ENCODE results near the gene MMP8. TPM values are rescaled to one million over a fixed set of nuclear protein-coding genes. Genes with fewer than 3 reads are reported as not detected.

The MMP8 gene
- total and polyA plus RNA-seq, 2 donors from 2014 or later = 0.16 TPM; not detected in 1

- no peak for TF ChIP-seq CTCF (IDR thresholded peaks at IDR 0.05; ENCODE audit: borderline replicate concordance, extremely low read depth, insufficient read depth)
- DNase-seq (no peak), FAIRE-seq (no peak)
- no peak overlapping the region for H3K4me3 ChIP-seq (ENCODE audit: low read length in 3 of 3)
- intact Hi-C loops (cut with DNase I) = no loop called here
- H3K9me3 ChIP-seq (ENCODE audit: control insufficient read depth in 2 of 3, insufficient read depth in 1 of 3, low read length in 3 of 3) = no peaks in the 10 kb centered on the region
- H3K36me3 ChIP-seq (ENCODE audit: control insufficient read depth in 2 of 3, insufficient read depth in 3 of 3, low read length in 3 of 3) = no peaks in the 10 kb centered on the region
- no peak overlapping the region for H3K9ac ChIP-seq (ENCODE audit: low read length in 3 of 3)
- H3K4me1 ChIP-seq (ENCODE audit: control insufficient read depth in 2 of 3, insufficient read depth in 2 of 3, low read depth in 1 of 3, low read length in 3 of 3) = no peaks in the 10 kb centered on the region
- no peak overlapping the region for H3K27ac ChIP-seq (ENCODE audit: low read depth in 2 of 2, low read length in 2 of 2)
- no peaks in the 10 kb centered on the region for H3K27me3 ChIP-seq (ENCODE audit: control insufficient read depth, insufficient read depth, low read length)
Measured at GRCh38 chr11:102669664-102670063, 55.1 kb downstream of the MMP8 start.

GRCh38 chr11:102666331-102666957 lies 58.3 kb downstream of the MMP8 start:
- FAIRE-seq (peak; percentile 46), DNase-seq (peak in 3 of 5 donors; percentile 18 to 66 (median 56))
- intact Hi-C loops (cut with DNase I) = no loop called here
- peak; percentile 71 for TF ChIP-seq CTCF (IDR thresholded peaks at IDR 0.05; ENCODE audit: borderline replicate concordance, extremely low read depth, insufficient read depth)
- Histone ChIP-seq H3K36me3 (ENCODE audit: control insufficient read depth in 2 of 3, insufficient read depth in 3 of 3, low read length in 3 of 3) (no peaks in the 10 kb centered on the region), H3K4me1 (ENCODE audit: control insufficient read depth in 2 of 3, insufficient read depth in 2 of 3, low read depth in 1 of 3, low read length in 3 of 3) (no peaks in the 10 kb centered on the region), H3K27ac (ENCODE audit: low read depth in 2 of 2, low read length in 2 of 2) (no peak overlapping the region), H3K4me3 (ENCODE audit: low read length in 3 of 3) (no peak overlapping the region), H3K9ac (ENCODE audit: low read length in 3 of 3) (no peak overlapping the region), H3K9me3 (ENCODE audit: control insufficient read depth in 2 of 3, insufficient read depth in 1 of 3, low read length in 3 of 3) (no peaks in the 10 kb centered on the region), H3K27me3 (ENCODE audit: control insufficient read depth, insufficient read depth, low read length) (no peaks in the 10 kb centered on the region)

GRCh38 chr11:102664001-102664752 lies 60.6 kb downstream of the MMP8 start:
- FAIRE-seq = no peak
- no peak for TF ChIP-seq CTCF (IDR thresholded peaks at IDR 0.05; ENCODE audit: borderline replicate concordance, extremely low read depth, insufficient read depth)
- no peak overlapping the region for H3K27ac ChIP-seq (ENCODE audit: low read depth in 2 of 2, low read length in 2 of 2)
- no peaks in the 10 kb centered on the region for H3K4me1 ChIP-seq (ENCODE audit: control insufficient read depth in 2 of 3, insufficient read depth in 2 of 3, low read depth in 1 of 3, low read length in 3 of 3)
- H3K4me3 ChIP-seq (ENCODE audit: low read length in 3 of 3) = no peak overlapping the region
- intact Hi-C loops (cut with DNase I) = no loop called here
- H3K27me3 ChIP-seq (ENCODE audit: control insufficient read depth, insufficient read depth, low read length) = no peaks in the 10 kb centered on the region
- H3K36me3 ChIP-seq (ENCODE audit: control insufficient read depth in 2 of 3, insufficient read depth in 3 of 3, low read length in 3 of 3) = no peaks in the 10 kb centered on the region
- no peak overlapping the region for H3K9ac ChIP-seq (ENCODE audit: low read length in 3 of 3)
- H3K9me3 ChIP-seq (ENCODE audit: control insufficient read depth in 2 of 3, insufficient read depth in 1 of 3, low read length in 3 of 3) = no peaks in the 10 kb centered on the region
- DNase-seq = no peak
